ENCODE results near the gene TP63. TPM values are rescaled to one million over a fixed set of nuclear protein-coding genes. Genes with fewer than 3 reads are reported as not detected.
"Not testable (repeated sequence)": the region's sequence is repeated elsewhere in the genome, so short reads cannot be mapped to it uniquely, and the experiment has no call there.

TP63 gene
- total RNA-seq, 1 donor from 2014 or later = 1.1 TPM

GRCh38 chr3:189659571-189659970, 28.4 kb downstream of the TP63 start:
- H3K27me3 ChIP-seq (ENCODE audit: insufficient read depth, low read length) = no peaks in the 10 kb centered on the region
- Mint-ChIP-seq H3K27me3 (ENCODE audit: low read depth, unreplicated experiment) (no peaks in the 10 kb centered on the region), H3K36me3 (ENCODE audit: low read depth, unreplicated experiment) (no peaks in the 10 kb centered on the region), H3K4me3 (ENCODE audit: unreplicated experiment) (no peak overlapping the region), H3K27ac (ENCODE audit: unreplicated experiment) (no peak overlapping the region), H3K9me3 (ENCODE audit: unreplicated experiment) (peaks cover 10% of the 10 kb centered on the region), H3K4me1 (ENCODE audit: low read depth, unreplicated experiment) (peaks cover 8% of the 10 kb centered on the region)
- TF ChIP-seq EZH2 (IDR thresholded peaks at IDR 0.05; ENCODE audit: insufficient read depth, low read length) = no peak
- no peak for TF ChIP-seq CTCF (IDR thresholded peaks at IDR 0.05; ENCODE audit: insufficient read depth, low read depth, low read length)
- H2AFZ ChIP-seq (ENCODE audit: low read depth, low read length) = no peak overlapping the region
- H3K9ac ChIP-seq (ENCODE audit: low read length) = no peak overlapping the region
- no peak overlapping the region for H3K4me2 ChIP-seq (ENCODE audit: low read length)
- DNase-seq (ENCODE audit: low read depth) (peak; percentile 10), FAIRE-seq (no peak)
- H3K79me2 ChIP-seq (ENCODE audit: insufficient read depth, low read length) = no peaks in the 10 kb centered on the region
- H3K9me3 ChIP-seq (ENCODE audit: insufficient read depth, low read depth, low read length) = no peaks in the 10 kb centered on the region
- no peaks in the 10 kb centered on the region for H3K36me3 ChIP-seq (ENCODE audit: insufficient read depth, low read length)
- no peaks in the 10 kb centered on the region for H4K20me1 ChIP-seq (ENCODE audit: insufficient read depth, low read length)
- H3K27ac ChIP-seq (ENCODE audit: low read depth, low read length) = no peak overlapping the region
- H3K4me3 ChIP-seq (ENCODE audit: insufficient read depth, low read depth, low read length) = no peak overlapping the region
- H3K4me1 ChIP-seq (ENCODE audit: insufficient read depth, low read length) = peaks cover 9% of the 10 kb centered on the region

GRCh38 chr3:189664311-189664710, 33.1 kb downstream of the TP63 start:
- Histone ChIP-seq H3K4me2 (ENCODE audit: low read length) (no peak overlapping the region), H2AFZ (ENCODE audit: low read depth, low read length) (no peak overlapping the region), H3K4me1 (ENCODE audit: insufficient read depth, low read length) (peaks cover 14% of the 10 kb centered on the region), H3K79me2 (ENCODE audit: insufficient read depth, low read length) (no peaks in the 10 kb centered on the region), H3K9ac (ENCODE audit: low read length) (no peak overlapping the region), H3K27ac (ENCODE audit: low read depth, low read length) (peak overlapping the region; percentile 63), H3K4me3 (ENCODE audit: insufficient read depth, low read depth, low read length) (no peak overlapping the region), H3K9me3 (ENCODE audit: insufficient read depth, low read depth, low read length) (no peaks in the 10 kb centered on the region), H3K36me3 (ENCODE audit: insufficient read depth, low read length) (no peaks in the 10 kb centered on the region), H4K20me1 (ENCODE audit: insufficient read depth, low read length) (no peaks in the 10 kb centered on the region), H3K27me3 (ENCODE audit: insufficient read depth, low read length) (no peaks in the 10 kb centered on the region)
- no peak for TF ChIP-seq CTCF (IDR thresholded peaks at IDR 0.05; ENCODE audit: insufficient read depth, low read depth, low read length)
- no peak for TF ChIP-seq EZH2 (IDR thresholded peaks at IDR 0.05; ENCODE audit: insufficient read depth, low read length)
- no peak overlapping the region for H3K4me3 Mint-ChIP-seq (ENCODE audit: unreplicated experiment)
- H3K4me1 Mint-ChIP-seq (ENCODE audit: low read depth, unreplicated experiment) = peaks cover 15% of the 10 kb centered on the region
- peak; percentile 99 for FAIRE-seq
- H3K36me3 Mint-ChIP-seq (ENCODE audit: low read depth, unreplicated experiment) = no peaks in the 10 kb centered on the region
- DNase-seq (ENCODE audit: low read depth) = peak; percentile 90
- H3K27me3 Mint-ChIP-seq (ENCODE audit: low read depth, unreplicated experiment) = no peaks in the 10 kb centered on the region
- no peaks in the 10 kb centered on the region for H3K9me3 Mint-ChIP-seq (ENCODE audit: unreplicated experiment)
- peak overlapping the region; percentile 93 for H3K27ac Mint-ChIP-seq (ENCODE audit: unreplicated experiment)

GRCh38 chr3:189672346-189672745, 41.2 kb downstream of the TP63 start:
- H3K4me3 Mint-ChIP-seq (ENCODE audit: unreplicated experiment); H4K20me1 ChIP-seq (ENCODE audit: insufficient read depth, low read length); H3K27ac ChIP-seq (ENCODE audit: low read depth, low read length); H3K36me3 ChIP-seq (ENCODE audit: insufficient read depth, low read length); H3K4me3 ChIP-seq (ENCODE audit: insufficient read depth, low read depth, low read length); H3K9me3 ChIP-seq (ENCODE audit: insufficient read depth, low read depth, low read length); H3K9me3 Mint-ChIP-seq (ENCODE audit: unreplicated experiment); H3K9ac ChIP-seq (ENCODE audit: low read length); H3K4me1 Mint-ChIP-seq (ENCODE audit: low read depth, unreplicated experiment); H3K36me3 Mint-ChIP-seq (ENCODE audit: low read depth, unreplicated experiment); H3K27me3 ChIP-seq (ENCODE audit: insufficient read depth, low read length); H3K27ac Mint-ChIP-seq (ENCODE audit: unreplicated experiment); H3K27me3 Mint-ChIP-seq (ENCODE audit: low read depth, unreplicated experiment); H3K4me1 ChIP-seq (ENCODE audit: insufficient read depth, low read length); H3K4me2 ChIP-seq (ENCODE audit: low read length); H3K79me2 ChIP-seq (ENCODE audit: insufficient read depth, low read length); FAIRE-seq; H2AFZ ChIP-seq (ENCODE audit: low read depth, low read length); DNase-seq (ENCODE audit: low read depth): not testable (repeated sequence)

Measured in astrocyte (in vitro differentiated cells and primary cell).